RWPE2 (cell line): Measurements from ENCODE around the gene GSTM2.
"Not testable (repeated sequence)": the region's sequence is repeated elsewhere in the genome, so short reads cannot be mapped to it uniquely, and the experiment has no call there.

ENCODE experiments used
- ATAC-seq: fragments of 200-7000 bp; cut with Tn5 transposase; 3 replicates; pipeline ENCODE4 v1.9.1; 2021; ENCODE audit warnings: low read depth
- DNase-seq: peaks from one replicate; pipeline ENCODE4 v3.0.0-alpha.2; 2020; ENCODE audit warnings: low spot score
- H3K27ac ChIP-seq: fragments of 450-650 bp; 2 replicates; pipeline ENCODE4 v1.5.1; 2017; ENCODE audit warnings: mild to moderate bottlenecking; ENCODE audit not compliant: poor library complexity, severe bottlenecking
- H3K27me3 ChIP-seq: fragments of 250-450 bp; sonication (Bioruptor Pico); 2 replicates; pipeline ENCODE4 v1.5.1; 2021; ENCODE audit warnings: mild to moderate bottlenecking, moderate library complexity; ENCODE audit not compliant: insufficient read depth, poor library complexity, severe bottlenecking
- H3K36me3 ChIP-seq: fragments of 250-450 bp; sonication (Bioruptor Pico); 2 replicates; pipeline ENCODE4 v1.5.1; 2020; ENCODE audit warnings: low read depth, mild to moderate bottlenecking, moderate library complexity
- H3K4me1 ChIP-seq: fragments of 250-450 bp; sonication (Bioruptor Pico); 2 replicates; pipeline ENCODE4 v1.5.1; 2021; ENCODE audit warnings: mild to moderate bottlenecking, moderate library complexity; ENCODE audit not compliant: insufficient read depth, poor library complexity, severe bottlenecking
- H3K4me3 ChIP-seq: fragments of 250-450 bp; sonication (Bioruptor Pico); 2 replicates; pipeline ENCODE4 v1.5.1; 2021; ENCODE audit warnings: mild to moderate bottlenecking, moderate library complexity; ENCODE audit not compliant: severe bottlenecking
- H3K9me3 ChIP-seq: fragments of 250-450 bp; sonication (Bioruptor Pico); 2 replicates; pipeline ENCODE4 v1.5.1; 2021; ENCODE audit warnings: mild to moderate bottlenecking, moderate library complexity; ENCODE audit not compliant: severe bottlenecking
- TF ChIP-seq, protein P1 (sequence below): fragments of 450-650 bp; IDR thresholded peaks from one replicate; pipeline ENCODE4 v1.5.1; 2017; ENCODE audit warnings: mild to moderate bottlenecking, moderate library complexity; ENCODE audit not compliant: poor library complexity, severe bottlenecking

GSTM2 gene

GRCh38 chr1:109669246-109669948 is 1.5 kb downstream of the GSTM2 start:
- H3K27me3 ChIP-seq = no peaks in the 10 kb centered on the region
- no peak overlapping the region for H3K4me3 ChIP-seq
- ATAC-seq (no peak), DNase-seq (no peak)
- no peaks in the 10 kb centered on the region for H3K9me3 ChIP-seq
- H3K36me3 ChIP-seq = no peaks in the 10 kb centered on the region
- TF ChIP-seq, protein P1, sequence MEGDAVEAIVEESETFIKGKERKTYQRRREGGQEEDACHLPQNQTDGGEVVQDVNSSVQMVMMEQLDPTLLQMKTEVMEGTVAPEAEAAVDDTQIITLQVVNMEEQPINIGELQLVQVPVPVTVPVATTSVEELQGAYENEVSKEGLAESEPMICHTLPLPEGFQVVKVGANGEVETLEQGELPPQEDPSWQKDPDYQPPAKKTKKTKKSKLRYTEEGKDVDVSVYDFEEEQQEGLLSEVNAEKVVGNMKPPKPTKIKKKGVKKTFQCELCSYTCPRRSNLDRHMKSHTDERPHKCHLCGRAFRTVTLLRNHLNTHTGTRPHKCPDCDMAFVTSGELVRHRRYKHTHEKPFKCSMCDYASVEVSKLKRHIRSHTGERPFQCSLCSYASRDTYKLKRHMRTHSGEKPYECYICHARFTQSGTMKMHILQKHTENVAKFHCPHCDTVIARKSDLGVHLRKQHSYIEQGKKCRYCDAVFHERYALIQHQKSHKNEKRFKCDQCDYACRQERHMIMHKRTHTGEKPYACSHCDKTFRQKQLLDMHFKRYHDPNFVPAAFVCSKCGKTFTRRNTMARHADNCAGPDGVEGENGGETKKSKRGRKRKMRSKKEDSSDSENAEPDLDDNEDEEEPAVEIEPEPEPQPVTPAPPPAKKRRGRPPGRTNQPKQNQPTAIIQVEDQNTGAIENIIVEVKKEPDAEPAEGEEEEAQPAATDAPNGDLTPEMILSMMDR = no peak
- H3K4me1 ChIP-seq = no peaks in the 10 kb centered on the region
- H3K27ac ChIP-seq = no peak overlapping the region

- not testable (repeated sequence) for DNase-seq, H3K4me3 ChIP-seq, H3K27ac ChIP-seq, H3K27me3 ChIP-seq, ATAC-seq, H3K4me1 ChIP-seq, H3K36me3 ChIP-seq, H3K9me3 ChIP-seq
These were observed 2.1 kb downstream of the GSTM2 start for GRCh38 chr1:109669949-109670302.

GRCh38 chr1:109671067-109671466 is 3.2 kb downstream of the GSTM2 start:
- Histone ChIP-seq H3K36me3 (no peaks in the 10 kb centered on the region), H3K9me3 (no peaks in the 10 kb centered on the region), H3K4me3 (no peak overlapping the region), H3K27me3 (no peaks in the 10 kb centered on the region), H3K4me1 (no peaks in the 10 kb centered on the region), H3K27ac (no peak overlapping the region)
- ATAC-seq = no peak
- TF ChIP-seq, protein P1 = no peak
- DNase-seq = no peak

- H3K9me3 ChIP-seq, DNase-seq, H3K4me1 ChIP-seq, H3K27ac ChIP-seq, ATAC-seq, H3K4me3 ChIP-seq, H3K27me3 ChIP-seq, H3K36me3 ChIP-seq: not testable (repeated sequence)
These were observed 6.0 kb downstream of the GSTM2 start for GRCh38 chr1:109673861-109674260.

DNA sequence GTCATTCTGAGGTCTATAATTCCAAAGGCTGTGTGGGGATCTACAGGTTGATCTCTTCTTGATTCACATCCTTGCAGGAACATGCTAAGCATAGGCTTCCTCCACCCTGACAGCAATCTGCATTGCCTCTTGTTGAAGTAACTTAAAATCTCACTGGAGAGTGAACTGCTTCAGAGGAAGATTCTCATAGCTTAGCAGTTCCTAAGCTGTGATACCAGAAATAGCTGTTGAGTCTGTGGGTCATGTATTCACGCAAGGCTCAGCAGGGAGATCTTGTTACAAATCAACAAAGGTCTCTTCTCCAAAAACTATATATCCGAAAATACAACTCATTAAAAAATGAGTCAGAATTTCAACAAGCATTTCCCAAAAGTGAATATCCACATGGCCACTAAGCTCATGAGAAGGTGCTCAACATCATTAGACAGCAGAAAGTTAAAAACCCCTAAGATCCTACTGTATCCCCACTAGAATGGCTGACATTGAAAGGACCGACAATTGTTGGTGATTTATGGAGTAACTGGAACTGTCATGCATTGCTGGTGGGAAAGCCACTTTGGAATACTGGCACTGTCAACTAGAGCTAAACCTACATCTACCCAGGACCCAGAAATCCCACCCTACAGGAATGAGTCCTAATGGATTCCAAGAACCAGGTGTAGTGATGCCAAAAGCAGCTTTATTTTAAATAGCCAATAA is 9.0 kb downstream of the GSTM2 start:
- H3K4me3 ChIP-seq, H3K36me3 ChIP-seq, H3K27ac ChIP-seq, H3K9me3 ChIP-seq, H3K4me1 ChIP-seq, DNase-seq, H3K27me3 ChIP-seq, ATAC-seq: not testable (repeated sequence)

GRCh38 chr1:109677459-109677858 is 9.6 kb downstream of the GSTM2 start:
- Histone ChIP-seq H3K4me3 (no peak overlapping the region), H3K9me3 (no peaks in the 10 kb centered on the region), H3K27me3 (no peaks in the 10 kb centered on the region), H3K27ac (no peak overlapping the region), H3K4me1 (no peaks in the 10 kb centered on the region), H3K36me3 (no peaks in the 10 kb centered on the region)
- ATAC-seq (no peak), DNase-seq (no peak)
- TF ChIP-seq, protein P1 = no peak

GRCh38 chr1:109678637-109679036 is 10.8 kb downstream of the GSTM2 start:
- DNase-seq, H3K4me3 ChIP-seq, H3K27me3 ChIP-seq, H3K9me3 ChIP-seq, ATAC-seq, H3K4me1 ChIP-seq, H3K27ac ChIP-seq, H3K36me3 ChIP-seq: not testable (repeated sequence)

GRCh38 chr1:109684777-109685176 is 16.9 kb downstream of the GSTM2 start:
- not testable (repeated sequence) for H3K9me3 ChIP-seq, H3K4me1 ChIP-seq, H3K4me3 ChIP-seq, DNase-seq, ATAC-seq, H3K27me3 ChIP-seq, H3K36me3 ChIP-seq, H3K27ac ChIP-seq

DNA sequence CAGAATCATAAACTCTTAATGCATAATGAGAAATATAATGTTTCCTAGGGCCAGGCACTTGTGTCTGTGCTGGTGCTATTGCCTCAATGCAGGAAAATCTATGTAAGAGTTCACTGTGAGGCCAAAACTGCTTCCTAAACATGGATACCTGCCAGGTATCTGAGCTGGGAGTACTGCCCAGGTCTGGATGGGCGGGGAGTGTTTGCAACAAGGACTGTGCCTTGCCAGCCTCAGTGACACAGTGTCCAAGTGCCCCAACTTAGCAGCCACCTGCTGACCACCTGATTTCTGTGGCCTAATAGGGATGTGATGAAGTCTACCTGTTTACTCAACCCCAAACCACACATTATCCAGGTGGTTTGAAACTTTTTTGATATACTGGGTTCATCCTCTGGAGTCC is 17.5 kb downstream of the GSTM2 start:
- not testable (repeated sequence) for DNase-seq, H3K27ac ChIP-seq, H3K4me3 ChIP-seq, H3K9me3 ChIP-seq, H3K36me3 ChIP-seq, ATAC-seq, H3K27me3 ChIP-seq, H3K4me1 ChIP-seq
